ENCODE results near the gene YAE1.
A peak's percentile ranks its signal among the peaks of the same experiment; 100 is the strongest.

Gene YAE1

GRCh38 chr7:39560408-39560807 lies 5.8 kb upstream of the YAE1 start:
- no peaks in the 10 kb centered on the region for H3K36me3 ChIP-seq (ENCODE audit: insufficient read depth, low read length)
- H3K27ac ChIP-seq (ENCODE audit: low read length) = no peak overlapping the region
- no peaks in the 10 kb centered on the region for H3K27me3 ChIP-seq (ENCODE audit: insufficient read depth, low read length, poor library complexity)
- no peak overlapping the region for H2AFZ ChIP-seq (ENCODE audit: low read depth, low read length)
- H3K79me2 ChIP-seq (ENCODE audit: insufficient read depth, low read length) = no peaks in the 10 kb centered on the region
- no peaks in the 10 kb centered on the region for H4K20me1 ChIP-seq (ENCODE audit: insufficient read depth, low read length)
- H3K4me2 ChIP-seq (ENCODE audit: insufficient read depth, low read length) = no peak overlapping the region
- H3K9me3 ChIP-seq (ENCODE audit: insufficient read depth, low read length, severe bottlenecking) = no peaks in the 10 kb centered on the region
- no peak for TF ChIP-seq CTCF (IDR thresholded peaks at IDR 0.05; ENCODE audit: borderline replicate concordance, extremely low read depth, low read length, poor library complexity, severe bottlenecking)
- no peak for TF ChIP-seq EZH2 (IDR thresholded peaks at IDR 0.05; ENCODE audit: borderline replicate concordance, low read depth, low read length, severe bottlenecking)
- peaks cover 7% of the 10 kb centered on the region; the same call in 1 of the 2 replicates for H3K4me1 ChIP-seq (ENCODE audit: insufficient read depth, low read length)
- ATAC-seq (ENCODE audit: insufficient read depth, low read depth) = no peak
- no peak overlapping the region for H3K9ac ChIP-seq (ENCODE audit: low read depth, low read length)
- H3K4me3 ChIP-seq (ENCODE audit: low read depth in 1 of 2, low read length in 2 of 2) = no peak overlapping the region
- no peak for DNase-seq

- Histone ChIP-seq H3K27me3 (ENCODE audit: insufficient read depth, low read length, poor library complexity) (no peaks in the 10 kb centered on the region), H2AFZ (ENCODE audit: low read depth, low read length) (no peak overlapping the region), H3K4me2 (ENCODE audit: insufficient read depth, low read length) (no peak overlapping the region), H3K9ac (ENCODE audit: low read depth, low read length) (no peak overlapping the region), H3K79me2 (ENCODE audit: insufficient read depth, low read length) (peaks cover 4% of the 10 kb centered on the region; the same call in 1 of the 2 replicates), H4K20me1 (ENCODE audit: insufficient read depth, low read length) (no peaks in the 10 kb centered on the region), H3K36me3 (ENCODE audit: insufficient read depth, low read length) (no peaks in the 10 kb centered on the region), H3K9me3 (ENCODE audit: insufficient read depth, low read length, severe bottlenecking) (no peaks in the 10 kb centered on the region), H3K4me1 (ENCODE audit: insufficient read depth, low read length) (peaks cover 11% of the 10 kb centered on the region; the same call in 1 of the 2 replicates), H3K4me3 (ENCODE audit: low read depth in 1 of 2, low read length in 2 of 2) (no peak overlapping the region), H3K27ac (ENCODE audit: low read length) (no peak overlapping the region)
- no peak for TF ChIP-seq EZH2 (IDR thresholded peaks at IDR 0.05; ENCODE audit: borderline replicate concordance, low read depth, low read length, severe bottlenecking)
- no peak for TF ChIP-seq CTCF (IDR thresholded peaks at IDR 0.05; ENCODE audit: borderline replicate concordance, extremely low read depth, low read length, poor library complexity, severe bottlenecking)
- no peak for ATAC-seq (ENCODE audit: insufficient read depth, low read depth)
- no peak for DNase-seq
Observed at GRCh38 chr7:39560997-39561396, 5.2 kb upstream of the YAE1 start.

GRCh38 chr7:39565538-39565937 lies 666 bp upstream of the YAE1 start:
- peaks cover 14% of the 10 kb centered on the region; the same call in 1 of the 2 replicates for H3K36me3 ChIP-seq (ENCODE audit: insufficient read depth, low read length)
- no peak for TF ChIP-seq CTCF (IDR thresholded peaks at IDR 0.05; ENCODE audit: borderline replicate concordance, extremely low read depth, low read length, poor library complexity, severe bottlenecking)
- TF ChIP-seq EZH2 (IDR thresholded peaks at IDR 0.05; ENCODE audit: borderline replicate concordance, low read depth, low read length, severe bottlenecking) = no peak
- H3K9me3 ChIP-seq (ENCODE audit: insufficient read depth, low read length, severe bottlenecking) = no peaks in the 10 kb centered on the region
- ATAC-seq (ENCODE audit: insufficient read depth, low read depth) (no peak), DNase-seq (no peak)
- peak overlapping the region; percentile 73 for H3K4me2 ChIP-seq (ENCODE audit: insufficient read depth, low read length)
- H3K27me3 ChIP-seq (ENCODE audit: insufficient read depth, low read length, poor library complexity) = no peaks in the 10 kb centered on the region
- peaks cover 22% of the 10 kb centered on the region for H3K4me1 ChIP-seq (ENCODE audit: insufficient read depth, low read length)
- H3K4me3 ChIP-seq (ENCODE audit: low read depth in 1 of 2, low read length in 2 of 2) = peak overlapping the region; percentile 77 to 90
- peak overlapping the region; percentile 76 for H3K9ac ChIP-seq (ENCODE audit: low read depth, low read length)
- peak overlapping the region; percentile 88 for H3K27ac ChIP-seq (ENCODE audit: low read length)
- peaks cover 40% of the 10 kb centered on the region for H3K79me2 ChIP-seq (ENCODE audit: insufficient read depth, low read length)
- peak overlapping the region; percentile 99 for H2AFZ ChIP-seq (ENCODE audit: low read depth, low read length)
- no peaks in the 10 kb centered on the region for H4K20me1 ChIP-seq (ENCODE audit: insufficient read depth, low read length)

All from DND-41 (cell line).